SK-N-SH (cell line): Measurements from ENCODE around the gene AFAP1L1.

Experiments used
- CHD2 ChIP-seq: fragments of 150-350 bp; IDR thresholded peaks from 2 replicates; pipeline ENCODE4 v1.6.1; 2018; ENCODE audit warnings: low read length; ENCODE audit not compliant: partially characterized antibody
- CTCF ChIP-seq: fragments of 200-600 bp; sonication (generic); IDR thresholded peaks from 2 replicates; pipeline ENCODE4 v1.6.1; 2017; ENCODE audit warnings: antibody characterized with exemption, mild to moderate bottlenecking, moderate library complexity
- EP300 ChIP-seq, 2 experiments: IDR thresholded peaks; 2 replicates each; pipeline versions ENCODE4 v1.4.0 to v1.6.1; 2012; ENCODE audit warnings: borderline replicate concordance in 1 of 2, low read depth in 1 of 2, low read length in 1 of 2
- REST ChIP-seq: IDR thresholded peaks from 2 replicates; pipeline ENCODE4 v1.6.1; 2012; ENCODE audit warnings: mild to moderate bottlenecking, low read depth, low read length, moderate library complexity

GRCh38 chr5:149271195-149271715 is 404 bp upstream of the AFAP1L1 start:
- TF ChIP-seq EP300 (IDR thresholded peaks at IDR 0.05; ENCODE audit: borderline replicate concordance in 1 of 2, low read depth in 1 of 2, low read length in 1 of 2) (no peak), REST (no peak), CTCF (no peak), CHD2 (no peak)
